DOHH2 (cell line): ENCODE results near the gene POM121.
"Not testable (repeated sequence)": the region's sequence is repeated elsewhere in the genome, so short reads cannot be mapped to it uniquely, and the experiment has no call there.

Source experiments
- EZH2phosphoT487 ChIP-seq: fragments of 200-600 bp; sonication (generic); IDR thresholded peaks from 2 replicates; pipeline ENCODE4 v1.6.1; 2017; ENCODE audit warnings: borderline replicate concordance, mild to moderate bottlenecking, antibody characterized with exemption, low read length, moderate library complexity, mixed read lengths
- TF ChIP-seq, protein P1 (sequence below): fragments of 200-600 bp; sonication (generic); IDR thresholded peaks from one replicate; pipeline ENCODE4 v1.5.1; 2014; ENCODE audit warnings: antibody characterized with exemption, mild to moderate bottlenecking, low read depth, low read length; ENCODE audit not compliant: poor library complexity, severe bottlenecking

DNA sequence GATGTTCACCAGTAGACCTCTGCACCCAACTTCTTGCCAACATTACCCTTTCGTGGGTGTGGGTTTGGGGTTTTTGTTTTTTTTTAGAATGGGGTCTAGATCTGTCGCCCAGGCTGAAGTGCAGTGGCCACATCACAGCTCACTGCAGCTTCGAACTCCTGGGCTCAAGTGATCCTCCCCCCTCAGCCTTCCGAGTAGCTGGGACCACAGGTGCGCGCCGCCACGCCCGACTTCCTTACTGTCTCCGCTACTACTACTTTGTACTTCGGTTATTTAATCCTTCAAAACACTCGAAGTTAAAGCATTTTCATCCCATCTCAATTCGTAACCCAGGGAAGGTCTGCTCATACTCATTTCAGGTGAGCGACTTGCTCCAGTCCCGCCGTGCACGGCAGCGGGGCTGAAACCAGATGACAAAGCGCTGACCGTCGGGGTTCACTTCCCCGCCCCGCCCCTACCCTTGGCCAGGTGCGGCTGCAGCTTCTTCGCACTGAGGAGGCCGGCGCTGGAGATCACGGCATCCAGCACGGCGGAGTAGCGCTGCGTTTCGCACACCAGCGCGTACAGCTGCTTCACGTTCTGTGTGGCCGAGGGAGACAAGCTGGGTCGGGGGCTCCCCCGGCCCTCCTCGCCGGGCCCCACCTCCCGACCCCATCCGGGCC, 29.1 kb downstream of the POM121 start:
- TF ChIP-seq, protein P1, sequence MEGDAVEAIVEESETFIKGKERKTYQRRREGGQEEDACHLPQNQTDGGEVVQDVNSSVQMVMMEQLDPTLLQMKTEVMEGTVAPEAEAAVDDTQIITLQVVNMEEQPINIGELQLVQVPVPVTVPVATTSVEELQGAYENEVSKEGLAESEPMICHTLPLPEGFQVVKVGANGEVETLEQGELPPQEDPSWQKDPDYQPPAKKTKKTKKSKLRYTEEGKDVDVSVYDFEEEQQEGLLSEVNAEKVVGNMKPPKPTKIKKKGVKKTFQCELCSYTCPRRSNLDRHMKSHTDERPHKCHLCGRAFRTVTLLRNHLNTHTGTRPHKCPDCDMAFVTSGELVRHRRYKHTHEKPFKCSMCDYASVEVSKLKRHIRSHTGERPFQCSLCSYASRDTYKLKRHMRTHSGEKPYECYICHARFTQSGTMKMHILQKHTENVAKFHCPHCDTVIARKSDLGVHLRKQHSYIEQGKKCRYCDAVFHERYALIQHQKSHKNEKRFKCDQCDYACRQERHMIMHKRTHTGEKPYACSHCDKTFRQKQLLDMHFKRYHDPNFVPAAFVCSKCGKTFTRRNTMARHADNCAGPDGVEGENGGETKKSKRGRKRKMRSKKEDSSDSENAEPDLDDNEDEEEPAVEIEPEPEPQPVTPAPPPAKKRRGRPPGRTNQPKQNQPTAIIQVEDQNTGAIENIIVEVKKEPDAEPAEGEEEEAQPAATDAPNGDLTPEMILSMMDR = not testable (repeated sequence)
- TF ChIP-seq EZH2phosphoT487 = not testable (repeated sequence)
